ENCODE results near the gene FYN.

Gene FYN

DNA sequence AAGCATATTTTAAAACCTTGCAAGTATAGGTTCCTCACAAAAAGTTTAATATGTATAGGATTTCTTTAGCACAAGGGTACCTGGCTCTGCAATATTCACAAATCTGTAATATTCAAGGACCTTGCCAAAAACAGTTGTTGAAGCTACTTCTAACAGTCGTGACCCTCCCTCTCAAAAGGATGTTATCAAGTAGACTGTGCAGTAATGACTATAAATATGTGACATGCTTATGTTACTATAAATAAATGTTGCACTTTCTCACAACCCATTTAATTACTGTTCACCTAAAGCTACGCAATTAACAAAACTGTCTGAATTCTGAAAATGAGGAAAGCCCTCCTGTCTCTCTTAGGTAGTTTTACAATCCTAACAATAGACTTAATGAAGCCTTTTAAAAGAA is 41.8 kb downstream of the FYN start:
- DNase-seq: no peak

GRCh38 chr6:111829998-111830397 is 43.3 kb downstream of the FYN start:
- DNase-seq: no peak

DNA sequence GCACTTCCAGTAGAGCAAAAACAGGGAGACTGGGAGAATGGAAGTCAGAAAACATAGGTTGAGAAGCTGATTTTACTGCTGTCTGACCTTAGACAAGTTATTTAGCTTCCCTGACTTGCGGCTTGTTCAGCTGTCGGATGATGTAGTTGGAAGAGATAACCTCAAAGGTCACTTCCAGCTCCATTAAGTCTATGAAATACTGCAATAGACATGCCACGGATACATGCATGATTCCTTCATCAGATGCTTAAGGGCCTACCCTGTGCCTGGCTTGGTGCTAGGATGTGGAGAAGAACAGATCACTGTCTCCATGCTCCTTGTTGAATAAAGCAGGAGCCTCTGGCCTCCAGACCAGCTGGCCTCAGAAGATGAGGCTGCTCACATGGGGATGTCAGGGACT is 43.7 kb downstream of the FYN start:
- no peak for DNase-seq

DNA sequence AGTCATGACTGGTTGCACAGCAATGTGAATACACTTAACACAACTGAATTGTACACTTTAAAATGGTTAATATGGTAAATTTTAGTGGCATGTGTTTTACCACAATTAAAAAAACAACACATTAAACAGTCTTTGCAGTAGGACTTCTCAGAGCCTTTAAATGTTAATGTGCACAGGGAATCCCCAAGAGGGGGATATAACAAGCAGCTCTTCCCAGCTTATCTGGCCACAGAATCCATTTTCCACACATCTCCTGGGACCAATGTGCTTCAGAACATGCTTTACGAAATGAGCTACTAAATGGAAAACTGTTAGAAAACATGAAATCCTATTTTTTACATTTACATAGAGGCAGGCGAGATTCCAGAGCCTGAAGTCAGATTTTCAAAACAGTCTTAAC is 44.4 kb downstream of the FYN start:
- DNase-seq: no peak

- no peak for DNase-seq
Observed at GRCh38 chr6:111825439-111826086, 47.7 kb downstream of the FYN start.

GRCh38 chr6:111824608-111825337 is 48.5 kb downstream of the FYN start:
- no peak for DNase-seq

- DNase-seq: no peak
Observed at GRCh38 chr6:111823831-111824607, 49.2 kb downstream of the FYN start.

DNA sequence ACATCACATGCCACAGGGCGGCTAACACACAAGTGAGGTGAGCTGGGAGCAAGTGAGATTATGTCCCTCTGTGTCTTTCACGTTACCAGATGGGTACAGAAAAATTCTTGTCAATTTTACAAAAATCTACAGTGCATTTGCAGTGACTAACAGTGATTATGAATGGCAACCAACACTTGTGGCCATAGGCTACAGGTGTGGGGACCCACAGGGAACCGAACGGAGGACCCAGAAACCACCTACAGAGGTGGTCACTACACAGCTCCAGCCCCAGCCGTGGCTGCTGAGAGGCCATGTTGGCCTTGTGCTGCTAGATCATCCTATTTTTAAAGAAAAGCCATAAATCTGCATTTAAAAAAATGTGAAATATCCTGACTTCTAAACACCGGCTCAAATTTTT is 50.2 kb downstream of the FYN start:
- DNase-seq: no peak

GRCh38 chr6:111819458-111819857 is 53.8 kb downstream of the FYN start:
- DNase-seq: no peak

GRCh38 chr6:111818539-111819226 is 54.6 kb downstream of the FYN start:
- no peak for DNase-seq

DNA sequence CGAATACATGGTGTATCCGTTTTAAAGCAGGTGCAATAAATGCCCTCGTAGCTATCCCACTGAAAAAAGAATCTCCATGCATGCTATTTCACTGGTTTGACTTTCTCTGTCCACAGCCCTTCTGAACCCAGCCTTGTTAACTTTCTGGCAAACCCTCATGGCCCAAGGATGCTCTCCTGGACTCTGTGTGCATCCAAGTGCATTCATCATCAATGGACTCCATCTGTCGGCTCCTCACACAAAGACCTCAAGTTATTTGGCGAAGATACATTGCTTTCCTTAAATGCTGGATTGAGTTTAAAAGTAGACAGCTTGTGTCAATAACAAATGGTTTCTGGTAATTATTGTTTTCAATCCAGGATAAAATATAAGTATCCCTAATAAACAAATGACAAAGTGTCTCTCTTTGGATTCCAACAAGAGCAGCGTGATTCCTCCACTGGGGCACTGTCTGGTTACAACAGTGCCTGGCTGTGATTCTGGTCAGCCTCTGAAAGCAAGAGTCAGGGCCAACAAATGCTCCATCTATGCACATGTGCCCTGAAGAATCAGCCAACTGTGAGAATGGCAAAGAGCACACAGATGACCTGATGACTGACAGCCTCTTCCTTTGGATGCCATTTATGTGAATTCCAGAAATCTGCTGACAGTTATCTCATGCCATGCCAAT is 55.7 kb downstream of the FYN start:
- DNase-seq: peak in 7 of 14 donors; percentile 42 to 92 (median 47)

DNA sequence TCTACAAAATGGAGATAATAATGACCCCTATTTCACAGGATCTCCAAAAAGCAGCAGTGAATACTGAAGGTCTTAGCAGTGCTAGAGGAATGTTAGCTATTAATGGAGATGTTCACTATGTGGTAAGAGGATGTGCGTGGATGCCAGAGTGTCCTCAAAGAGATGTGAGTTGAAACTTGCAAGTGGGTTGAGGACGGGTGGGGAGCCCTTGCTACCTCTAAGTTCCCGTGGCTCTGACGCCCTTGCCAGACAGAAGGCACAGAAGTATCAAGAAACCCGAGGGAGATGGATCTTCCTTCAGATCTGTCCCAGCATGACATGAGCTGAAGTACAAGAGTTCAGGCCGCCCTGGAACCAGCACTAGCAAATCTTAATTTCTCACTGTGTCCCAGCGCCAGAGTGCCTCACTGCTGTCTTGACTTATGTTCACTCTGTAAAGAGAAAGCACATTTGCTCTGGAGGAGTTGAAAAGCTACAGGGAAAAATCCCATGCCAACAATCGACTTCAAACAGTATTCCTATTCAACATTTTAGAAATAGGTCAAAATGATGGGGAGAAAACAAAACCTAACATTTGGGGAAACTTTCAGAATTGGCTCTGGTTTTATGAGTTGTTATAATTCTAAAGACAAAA is 59.5 kb downstream of the FYN start:
- DNase-seq: no peak

DNA sequence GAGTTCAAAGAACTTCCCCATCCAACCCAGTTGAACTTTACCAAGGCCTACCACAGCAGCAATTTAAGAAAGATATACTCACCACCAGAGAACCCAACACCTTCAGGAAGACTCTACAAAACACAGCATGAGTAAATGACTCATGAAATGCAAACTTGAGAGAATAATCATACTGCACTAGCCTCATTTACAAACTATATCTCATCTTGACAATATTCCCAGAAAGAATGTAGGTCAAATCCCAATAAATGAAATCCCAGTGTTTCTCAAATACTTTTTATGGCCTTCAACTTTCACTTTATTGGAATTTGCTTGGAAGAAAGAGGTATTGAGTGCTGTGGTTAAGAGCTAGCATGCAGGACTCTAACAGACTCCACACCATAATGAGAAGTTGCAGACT is 60.0 kb downstream of the FYN start:
- no peak for DNase-seq

- DNase-seq: no peak
Observed at GRCh38 chr6:111812060-111813038, 60.9 kb downstream of the FYN start.

- peak in 1 of 14 donors; percentile 35 for DNase-seq
Observed at GRCh38 chr6:111810294-111811131, 62.7 kb downstream of the FYN start.

DNA sequence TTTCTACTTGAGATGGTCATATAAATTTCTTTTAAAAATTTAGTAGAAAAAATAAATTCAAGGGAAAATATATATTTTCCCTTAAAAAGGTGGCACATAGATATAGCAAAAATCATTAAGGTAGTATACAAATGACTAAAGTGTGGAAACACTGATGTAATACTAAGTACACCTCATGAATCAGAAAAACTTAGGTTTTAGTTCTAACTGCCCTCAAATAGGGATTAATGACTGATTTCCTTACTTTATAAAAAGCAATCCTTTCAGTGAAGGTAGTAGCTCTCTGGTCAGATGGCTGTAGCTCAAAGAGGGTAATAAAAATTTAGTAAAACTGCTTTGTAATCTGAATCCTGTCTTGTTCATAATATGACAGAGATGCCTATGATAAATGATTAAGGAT is 63.5 kb downstream of the FYN start:
- no peak for DNase-seq

DNA sequence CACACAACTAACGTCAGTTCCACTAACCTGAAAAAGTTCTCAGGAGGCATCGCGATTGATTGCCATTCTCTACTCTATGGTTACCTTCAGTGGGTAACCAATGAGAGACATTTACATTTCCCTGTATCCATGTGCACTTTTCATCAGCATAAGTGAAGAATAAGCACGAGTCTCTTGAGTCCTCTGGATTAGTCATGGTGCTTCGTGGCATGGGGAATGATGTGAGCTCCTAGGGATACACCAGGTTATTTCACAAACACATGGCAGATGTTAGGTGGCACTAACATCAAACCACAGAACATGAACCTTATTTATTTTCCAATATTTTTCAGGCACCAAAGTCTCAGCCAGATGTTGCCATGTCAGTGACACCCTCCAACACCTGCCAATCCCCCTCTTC is 64.0 kb downstream of the FYN start:
- DNase-seq: no peak

- no peak for DNase-seq
Observed at GRCh38 chr6:111808493-111808892, 64.8 kb downstream of the FYN start.

All from C1 segment of cervical spinal cord (tissue), 14 donors.